Hindlimb muscle (tissue), 1 donor: ENCODE results near the gene SLC12A8. TPM values are rescaled to one million over a fixed set of nuclear protein-coding genes. Genes with fewer than 3 reads are reported as not detected.

Experiments used
- DNase-seq: peaks from one replicate; pipeline ENCODE4 v3.0.0-alpha.2; 2013
- polyA plus RNA-seq: library from polyadenylated mRNA; unstranded; fragments of 120-200 nt; gene quantifications from one replicate; pipeline ENCODE4 v1.2.1, GENCODE V29; 2013; ENCODE audit not compliant: insufficient read length

Gene SLC12A8
- polyA plus RNA-seq, 1 donor = 0.45 TPM

- no peak for DNase-seq
Measured at GRCh38 chr3:125051205-125051604, 161.3 kb downstream of the SLC12A8 start.

- DNase-seq = no peak
Measured at GRCh38 chr3:125050488-125051090, 162.0 kb downstream of the SLC12A8 start.

- DNase-seq = no peak
Measured at GRCh38 chr3:125048282-125048681, 164.3 kb downstream of the SLC12A8 start.

- DNase-seq = no peak
Measured at GRCh38 chr3:125045965-125046364, 166.6 kb downstream of the SLC12A8 start.

GRCh38 chr3:125045194-125045593 is 167.4 kb downstream of the SLC12A8 start:
- DNase-seq = no peak

- no peak for DNase-seq
Measured at GRCh38 chr3:125043599-125044151, 168.9 kb downstream of the SLC12A8 start.

- peak; percentile 71 for DNase-seq
Measured at GRCh38 chr3:125042725-125043406, 169.7 kb downstream of the SLC12A8 start.

- DNase-seq = no peak
Measured at GRCh38 chr3:125039131-125040100, 173.1 kb downstream of the SLC12A8 start.

- no peak for DNase-seq
Measured at GRCh38 chr3:125037498-125038150, 174.9 kb downstream of the SLC12A8 start.

- DNase-seq = no peak
Measured at GRCh38 chr3:125035217-125035616, 177.3 kb downstream of the SLC12A8 start.

- no peak for DNase-seq
Measured at GRCh38 chr3:125033616-125034015, 178.9 kb downstream of the SLC12A8 start.

- no peak for DNase-seq
Measured at GRCh38 chr3:125033135-125033534, 179.4 kb downstream of the SLC12A8 start.

GRCh38 chr3:125032683-125033082 is 179.9 kb downstream of the SLC12A8 start:
- no peak for DNase-seq

Other genes starting within 250 kb of the SLC12A8 start
- gene HEG1, start 156.8 kb downstream of the SLC12A8 start, polyA plus RNA-seq = 27.2 TPM
- gene ZNF148, start 162.6 kb upstream of the SLC12A8 start, polyA plus RNA-seq = 21.8 TPM